ENCODE results near the gene CAMSAP2. TPM values are rescaled to one million over a fixed set of nuclear protein-coding genes. Genes with fewer than 3 reads are reported as not detected.

The CAMSAP2 gene
- total and polyA plus RNA-seq, 2 experiments from 2014 or later, result 9.3 to 32.9 TPM

GRCh38 chr1:200856716-200857357 is 118.1 kb downstream of the CAMSAP2 start:
- no peak for TF ChIP-seq EZH2 (IDR thresholded peaks at IDR 0.05; ENCODE audit: borderline replicate concordance)
- TF ChIP-seq EZH2phosphoT487 (IDR thresholded peaks at IDR 0.05; ENCODE audit: low read depth, severe bottlenecking, unreplicated experiment), result no peak
- TF ChIP-seq, protein P1, sequence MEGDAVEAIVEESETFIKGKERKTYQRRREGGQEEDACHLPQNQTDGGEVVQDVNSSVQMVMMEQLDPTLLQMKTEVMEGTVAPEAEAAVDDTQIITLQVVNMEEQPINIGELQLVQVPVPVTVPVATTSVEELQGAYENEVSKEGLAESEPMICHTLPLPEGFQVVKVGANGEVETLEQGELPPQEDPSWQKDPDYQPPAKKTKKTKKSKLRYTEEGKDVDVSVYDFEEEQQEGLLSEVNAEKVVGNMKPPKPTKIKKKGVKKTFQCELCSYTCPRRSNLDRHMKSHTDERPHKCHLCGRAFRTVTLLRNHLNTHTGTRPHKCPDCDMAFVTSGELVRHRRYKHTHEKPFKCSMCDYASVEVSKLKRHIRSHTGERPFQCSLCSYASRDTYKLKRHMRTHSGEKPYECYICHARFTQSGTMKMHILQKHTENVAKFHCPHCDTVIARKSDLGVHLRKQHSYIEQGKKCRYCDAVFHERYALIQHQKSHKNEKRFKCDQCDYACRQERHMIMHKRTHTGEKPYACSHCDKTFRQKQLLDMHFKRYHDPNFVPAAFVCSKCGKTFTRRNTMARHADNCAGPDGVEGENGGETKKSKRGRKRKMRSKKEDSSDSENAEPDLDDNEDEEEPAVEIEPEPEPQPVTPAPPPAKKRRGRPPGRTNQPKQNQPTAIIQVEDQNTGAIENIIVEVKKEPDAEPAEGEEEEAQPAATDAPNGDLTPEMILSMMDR (IDR thresholded peaks at IDR 0.05; ENCODE audit: poor library complexity), result no peak
- no peaks in the 10 kb centered on the region for H3K9me2 ChIP-seq (replicated peaks; ENCODE audit: insufficient read depth)
- no peak overlapping the region for H3K4me2 ChIP-seq
- no peak overlapping the region for H3K27ac ChIP-seq
- no peaks in the 10 kb centered on the region for H3K9me3 ChIP-seq (ENCODE audit: low read depth)
- no peaks in the 10 kb centered on the region for H3K27me3 ChIP-seq
- H3K79me2 ChIP-seq, result no peaks in the 10 kb centered on the region
- WGBS (ENCODE audit: low lambda C conversion rate, missing lambda C conversion rate), result 93% methylated on average over 2 of the region's 2 CpGs
- H3K36me3 ChIP-seq (replicated peaks; ENCODE audit: insufficient read depth, low read depth), result peaks cover 4% of the 10 kb centered on the region
- H2AFZ ChIP-seq, result no peak overlapping the region
- H3K4me1 ChIP-seq (ENCODE audit: insufficient read depth), result no peaks in the 10 kb centered on the region
- H4K20me1 ChIP-seq (ENCODE audit: insufficient read depth, poor library complexity, severe bottlenecking), result no peaks in the 10 kb centered on the region
- no peak for DNase-seq (ENCODE audit: low spot score)
- no peak overlapping the region for H3K4me3 ChIP-seq

DNA sequence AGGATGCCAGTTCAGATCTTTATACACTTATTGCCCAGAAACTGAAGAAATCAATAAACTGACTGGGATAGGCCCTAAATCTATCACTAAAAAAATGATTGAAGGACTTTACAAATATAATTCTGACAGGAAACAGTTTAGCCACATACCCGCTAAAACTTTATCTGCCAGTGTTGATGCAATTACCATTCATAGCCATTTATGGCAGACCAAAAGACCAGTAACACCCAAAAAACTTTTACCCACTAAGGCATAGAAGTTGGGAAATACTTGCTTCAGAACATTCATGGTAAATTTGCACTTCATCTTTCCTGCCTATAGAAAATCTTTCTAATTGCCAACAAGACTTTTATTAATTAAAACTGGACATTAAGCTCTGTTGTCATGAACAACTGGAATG is 119.1 kb downstream of the CAMSAP2 start:
- H3K79me2 ChIP-seq, result no peaks in the 10 kb centered on the region
- H3K4me2 ChIP-seq, result no peak overlapping the region
- no peak overlapping the region for H2AFZ ChIP-seq
- TF ChIP-seq, protein P1 (IDR thresholded peaks at IDR 0.05; ENCODE audit: poor library complexity), result no peak
- TF ChIP-seq EZH2 (IDR thresholded peaks at IDR 0.05; ENCODE audit: borderline replicate concordance) (no peak), EZH2phosphoT487 (IDR thresholded peaks at IDR 0.05; ENCODE audit: low read depth, severe bottlenecking, unreplicated experiment) (no peak)
- H3K4me3 ChIP-seq, result no peak overlapping the region
- H4K20me1 ChIP-seq (ENCODE audit: insufficient read depth, poor library complexity, severe bottlenecking), result no peaks in the 10 kb centered on the region
- H3K4me1 ChIP-seq (ENCODE audit: insufficient read depth), result no peaks in the 10 kb centered on the region
- H3K27me3 ChIP-seq, result no peaks in the 10 kb centered on the region
- no peak for DNase-seq (ENCODE audit: low spot score)
- H3K9me2 ChIP-seq (replicated peaks; ENCODE audit: insufficient read depth), result no peaks in the 10 kb centered on the region
- no peaks in the 10 kb centered on the region for H3K9me3 ChIP-seq (ENCODE audit: low read depth)
- H3K36me3 ChIP-seq (replicated peaks; ENCODE audit: insufficient read depth, low read depth), result peaks cover 4% of the 10 kb centered on the region
- 93% methylated on average over 1 of the region's 1 CpG for WGBS (ENCODE audit: low lambda C conversion rate, missing lambda C conversion rate)
- H3K27ac ChIP-seq, result no peak overlapping the region

DNA sequence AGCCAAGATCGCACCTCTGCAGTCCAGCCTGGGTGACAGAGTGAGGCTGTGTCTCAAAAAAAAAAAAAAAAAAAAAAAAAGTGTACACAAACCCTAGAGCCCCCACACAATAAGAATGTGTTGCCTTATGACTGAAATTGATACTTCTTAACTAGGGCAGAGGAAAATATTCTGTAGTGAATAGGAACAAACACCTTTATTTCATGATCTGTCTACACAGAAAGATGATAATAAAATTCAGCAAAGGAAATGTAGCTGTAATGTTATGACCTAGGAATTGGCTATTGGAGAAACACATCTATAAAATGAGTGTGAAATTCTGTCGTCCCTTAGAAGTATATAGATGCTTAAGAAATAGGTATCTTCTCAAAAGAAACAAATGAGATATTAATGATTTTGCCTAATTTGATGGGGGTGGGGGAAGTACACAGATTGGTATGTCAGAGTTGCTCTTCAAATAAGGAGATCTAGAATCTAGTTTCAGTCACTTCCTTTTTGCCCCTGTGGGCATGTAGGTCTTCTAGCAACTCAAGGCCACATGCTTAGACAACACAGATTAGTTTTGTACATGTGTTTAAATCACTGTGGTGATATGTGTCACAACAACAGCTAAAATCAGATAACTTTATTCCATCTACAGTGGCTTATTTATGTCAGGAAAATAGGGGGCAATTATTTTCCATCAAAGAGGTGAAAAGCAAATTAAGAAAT is 123.4 kb downstream of the CAMSAP2 start:
- TF ChIP-seq EZH2phosphoT487 (IDR thresholded peaks at IDR 0.05; ENCODE audit: low read depth, severe bottlenecking, unreplicated experiment) (no peak), EZH2 (IDR thresholded peaks at IDR 0.05; ENCODE audit: borderline replicate concordance) (no peak)
- TF ChIP-seq, protein P1 (IDR thresholded peaks at IDR 0.05; ENCODE audit: poor library complexity), result no peak
- WGBS (ENCODE audit: low lambda C conversion rate, missing lambda C conversion rate), result 91% methylated on average over 2 of the region's 2 CpGs
- no peaks in the 10 kb centered on the region for H4K20me1 ChIP-seq (ENCODE audit: insufficient read depth, poor library complexity, severe bottlenecking)
- H3K4me2 ChIP-seq, result no peak overlapping the region
- no peak overlapping the region for H3K27ac ChIP-seq
- H3K9me3 ChIP-seq (ENCODE audit: low read depth), result no peaks in the 10 kb centered on the region
- H3K4me3 ChIP-seq, result no peak overlapping the region
- no peaks in the 10 kb centered on the region for H3K9me2 ChIP-seq (replicated peaks; ENCODE audit: insufficient read depth)
- no peaks in the 10 kb centered on the region for H3K4me1 ChIP-seq (ENCODE audit: insufficient read depth)
- H3K27me3 ChIP-seq, result no peaks in the 10 kb centered on the region
- DNase-seq (ENCODE audit: low spot score), result no peak
- H3K79me2 ChIP-seq, result no peaks in the 10 kb centered on the region
- H2AFZ ChIP-seq, result no peak overlapping the region
- H3K36me3 ChIP-seq (replicated peaks; ENCODE audit: insufficient read depth, low read depth), result no peaks in the 10 kb centered on the region
